ENCODE data around the gene TDRD7. TPM values are rescaled to one million over a fixed set of nuclear protein-coding genes. Genes with fewer than 3 reads are reported as not detected.
"Not testable (repeated sequence)": the region's sequence is repeated elsewhere in the genome, so short reads cannot be mapped to it uniquely, and the experiment has no call there.

The TDRD7 gene
- total RNA-seq, 1 donor from 2014 or later: 14.0 TPM

DNA sequence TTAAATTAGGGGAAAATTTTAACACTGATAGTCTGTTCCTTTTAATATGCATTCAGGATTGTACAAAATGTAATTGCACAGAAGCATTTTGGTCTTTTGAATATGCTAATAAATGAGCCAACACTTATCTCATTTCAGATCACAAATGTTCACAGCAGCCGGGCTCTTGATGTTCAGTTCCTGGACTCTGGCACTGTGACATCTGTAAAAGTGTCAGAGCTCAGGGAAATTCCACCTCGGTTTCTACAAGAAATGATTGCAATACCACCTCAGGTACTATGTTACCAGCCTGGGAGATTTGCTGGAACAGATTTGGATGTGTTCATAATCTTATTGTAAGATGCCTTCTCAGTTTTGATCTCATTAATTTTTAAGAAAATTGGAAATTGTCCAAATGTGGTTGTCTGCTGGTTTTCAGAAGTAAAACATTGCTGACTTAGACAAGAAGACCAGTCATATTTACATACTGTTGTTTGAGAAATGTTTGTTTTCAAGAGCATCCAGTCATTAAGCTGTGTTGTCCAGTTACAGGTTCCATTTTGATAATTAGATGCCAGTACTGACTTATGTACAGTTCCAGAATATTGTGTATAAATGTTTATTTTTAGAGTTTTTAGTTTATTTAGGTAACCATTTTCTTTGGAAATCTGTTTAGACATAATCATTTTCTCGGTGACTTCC, 66.5 kb downstream of the TDRD7 start:
- DNase-seq (ENCODE audit: low read depth, low spot score): no peak

DNA sequence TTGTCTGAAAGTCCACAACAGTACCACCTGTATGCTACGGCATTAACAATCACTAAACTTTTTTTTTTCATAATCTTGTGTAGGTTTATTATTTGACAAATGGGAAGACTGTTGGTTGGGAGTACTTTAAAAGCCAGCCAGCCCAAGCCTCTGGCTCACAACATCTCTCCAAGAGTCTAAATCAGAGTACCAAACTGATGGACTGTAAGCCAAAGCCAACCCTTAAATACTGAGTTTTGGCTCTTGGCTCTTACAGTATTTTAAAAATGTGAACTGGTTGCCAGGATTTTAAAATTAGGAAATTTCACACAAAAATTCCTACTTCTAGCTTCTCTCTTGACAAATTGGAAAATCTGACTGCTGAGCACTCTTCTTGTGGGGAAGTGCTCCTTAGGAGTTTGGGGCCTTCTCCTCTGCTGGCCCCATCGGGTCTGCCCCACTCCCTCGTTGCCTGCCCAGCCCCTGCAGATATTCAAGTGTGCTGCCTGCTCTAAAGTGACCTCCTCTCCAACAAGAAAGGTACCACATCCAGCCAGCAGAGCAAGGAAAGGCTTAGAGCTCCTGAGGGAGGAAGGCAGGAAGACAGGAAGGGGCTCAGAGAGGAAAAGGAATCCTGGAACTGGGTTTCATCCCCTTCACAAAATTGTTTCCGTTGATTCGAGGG, 67.7 kb downstream of the TDRD7 start:
- DNase-seq (ENCODE audit: low read depth, low spot score): no peak

GRCh38 chr9:97480174-97480573, 68.3 kb downstream of the TDRD7 start:
- no peak for DNase-seq (ENCODE audit: low read depth, low spot score)

DNA sequence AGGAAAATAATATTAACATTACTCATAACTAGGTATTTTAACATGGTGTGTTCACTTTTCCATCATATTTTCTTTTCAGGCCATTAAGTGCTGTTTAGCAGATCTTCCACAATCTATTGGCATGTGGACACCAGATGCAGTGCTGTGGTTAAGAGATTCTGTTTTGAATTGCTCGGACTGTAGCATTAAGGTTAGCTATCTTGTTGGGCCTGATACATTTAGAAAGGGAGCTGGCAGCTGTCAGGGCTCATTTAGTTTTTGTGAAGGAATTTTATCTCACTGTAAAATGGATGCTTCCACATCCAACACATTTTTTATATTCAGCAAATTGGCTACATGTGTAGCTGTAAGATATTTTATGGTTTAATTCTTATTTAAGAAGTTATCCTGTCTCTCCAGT, 68.9 kb downstream of the TDRD7 start:
- DNase-seq (ENCODE audit: low read depth, low spot score): no peak

- no peak for DNase-seq (ENCODE audit: low read depth, low spot score)
These were observed 72.2 kb downstream of the TDRD7 start for GRCh38 chr9:97484134-97484533.

GRCh38 chr9:97487107-97487506, 75.2 kb downstream of the TDRD7 start:
- no peak for DNase-seq (ENCODE audit: low read depth, low spot score)

DNA sequence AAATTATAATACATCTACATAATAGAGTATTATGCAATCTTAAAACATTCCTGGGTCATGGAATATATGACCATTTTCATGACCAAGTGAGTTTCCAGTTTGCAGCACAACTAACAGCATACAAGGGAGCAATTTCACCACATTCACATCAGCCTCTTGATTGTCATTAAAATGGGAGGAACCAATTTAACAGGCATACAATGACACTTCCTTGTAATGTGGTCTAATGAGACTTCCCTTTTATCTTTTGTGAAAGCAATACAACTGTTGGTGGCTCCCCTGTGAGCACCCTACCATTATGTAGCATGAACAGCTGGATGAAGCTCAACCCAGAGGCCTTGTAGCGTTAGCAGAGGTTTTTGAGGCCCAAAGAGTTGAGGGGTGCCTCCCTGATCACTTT, 76.0 kb downstream of the TDRD7 start:
- DNase-seq (ENCODE audit: low read depth, low spot score): no peak

- no peak for DNase-seq (ENCODE audit: low read depth, low spot score)
These were observed 79.5 kb downstream of the TDRD7 start for GRCh38 chr9:97491216-97491999.

DNA sequence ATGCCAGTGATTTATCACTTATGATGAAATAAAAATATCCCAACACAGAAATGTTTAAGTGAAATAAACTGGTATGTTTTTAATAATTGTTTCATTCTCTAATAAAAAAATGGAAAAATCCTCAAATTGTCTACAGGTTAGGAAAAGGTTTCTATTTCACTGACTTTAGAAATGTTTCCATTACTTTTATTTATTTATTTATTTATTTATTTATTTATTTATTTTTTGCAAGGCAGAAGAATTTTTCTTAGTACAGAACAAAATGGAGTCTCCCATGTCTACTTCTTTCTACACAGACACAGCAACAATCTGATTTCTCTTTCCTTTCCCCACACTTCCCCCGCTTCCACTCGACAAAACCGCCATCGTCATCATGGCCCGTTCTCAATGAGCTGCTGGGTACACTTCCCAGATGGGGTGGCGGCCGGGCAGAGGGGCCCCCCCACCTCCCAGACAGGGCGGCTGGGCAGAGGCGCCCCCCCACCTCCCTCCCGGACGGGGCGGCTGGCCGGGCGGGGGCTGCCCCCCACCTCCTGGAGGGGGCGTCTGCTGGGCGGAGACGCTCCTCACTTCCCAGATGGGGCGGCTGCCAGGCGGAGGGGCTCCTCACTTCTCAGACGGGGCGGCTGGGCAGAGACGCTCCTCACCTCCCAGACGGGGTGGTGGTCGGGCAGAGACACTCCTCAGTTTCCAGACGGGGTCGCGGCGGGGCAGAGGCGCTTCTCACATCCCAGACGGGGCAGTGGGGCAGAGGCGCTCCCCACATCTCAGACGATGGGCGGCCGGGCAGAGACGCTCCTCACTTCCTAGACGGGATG, 85.9 kb downstream of the TDRD7 start:
- not testable (repeated sequence) for DNase-seq (ENCODE audit: low read depth, low spot score)

DNA sequence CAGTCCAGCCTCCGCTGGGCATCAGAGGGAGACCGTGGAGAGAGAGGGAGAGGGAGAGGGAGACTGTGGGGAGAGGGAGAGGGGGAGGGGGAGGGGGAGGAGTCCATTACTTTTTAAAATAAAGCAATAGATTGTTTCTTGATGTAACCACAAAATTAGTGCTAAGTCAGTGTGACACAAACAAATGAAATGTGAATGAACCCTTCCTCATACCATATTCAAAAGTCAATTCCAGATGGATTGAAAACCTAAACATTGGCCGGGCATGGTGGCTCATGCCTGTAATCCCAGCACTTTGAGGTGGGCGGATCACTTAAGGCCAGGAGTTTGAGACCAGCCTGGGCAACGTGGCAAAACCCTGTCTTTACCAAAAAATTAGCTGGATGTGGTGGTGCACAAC, 87.0 kb downstream of the TDRD7 start:
- DNase-seq (ENCODE audit: low read depth, low spot score): not testable (repeated sequence)

DNA sequence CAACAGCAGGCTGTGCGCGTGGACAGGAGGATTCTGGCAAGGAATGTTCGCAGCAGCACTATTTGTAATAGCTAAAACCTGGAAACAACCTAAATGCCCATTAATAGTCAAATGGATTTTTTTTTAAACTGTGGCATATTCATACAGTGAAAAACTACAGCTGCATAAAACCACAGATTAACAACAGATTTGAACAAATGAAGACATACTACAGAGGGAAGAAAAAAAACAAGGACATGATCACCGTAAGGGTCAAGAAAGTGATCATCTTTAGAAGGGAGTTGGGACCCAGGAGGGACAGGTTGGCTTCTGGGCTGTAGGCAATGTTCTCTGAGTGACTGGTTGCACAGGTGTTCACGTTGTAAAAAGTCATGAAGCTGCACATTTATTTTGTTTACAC, 88.4 kb downstream of the TDRD7 start:
- DNase-seq (ENCODE audit: low read depth, low spot score): no peak

- DNase-seq (ENCODE audit: low read depth, low spot score): no peak
These were observed 88.9 kb downstream of the TDRD7 start for GRCh38 chr9:97500765-97501176.

DNA sequence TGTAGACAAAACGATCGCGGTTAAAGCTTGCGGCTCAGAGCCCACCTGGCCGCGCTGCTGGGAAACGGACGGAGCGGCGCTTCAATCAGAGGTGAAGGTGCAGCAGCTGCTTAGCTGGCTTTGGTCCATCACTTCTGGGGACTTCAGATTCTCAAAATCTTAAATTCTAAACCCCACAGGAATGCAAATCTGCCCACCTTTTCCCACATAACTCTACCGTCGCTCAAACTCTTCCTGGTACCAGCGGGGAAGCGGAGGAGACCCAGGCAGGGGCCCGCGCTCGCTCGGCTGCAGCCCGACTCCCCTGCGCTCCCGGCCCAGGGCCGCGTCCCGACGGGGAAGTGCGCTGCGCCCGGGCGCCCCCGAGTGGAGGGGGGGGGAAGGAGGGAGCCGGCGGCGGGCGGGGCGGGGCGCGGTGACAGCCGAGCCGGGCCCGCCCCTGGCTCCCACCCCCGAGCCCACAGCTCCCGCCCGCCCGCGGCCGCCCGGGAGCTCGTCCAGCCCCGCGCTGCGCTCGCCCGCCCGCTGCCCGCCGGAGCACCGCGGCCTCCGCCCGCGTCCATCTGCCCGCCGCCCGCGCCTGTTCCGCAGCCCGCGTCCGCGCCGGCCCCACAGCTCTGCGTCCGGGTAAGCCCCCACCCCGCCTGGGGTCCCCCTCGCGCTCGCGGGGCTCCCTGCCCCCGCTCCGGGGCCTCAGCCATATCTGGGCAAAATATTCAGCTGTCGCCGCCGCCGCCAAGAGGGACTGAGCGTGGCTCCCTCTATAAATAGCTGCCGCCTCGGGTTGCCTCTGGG, 89.5 kb downstream of the TDRD7 start, which contains the start of gene TMOD1:
Gene TMOD1, plus strand, starts transcription at position 490 of the 795 bp plus-strand sequence. CDS start 22,523 bp downstream, outside the sequence.
- DNase-seq (ENCODE audit: low read depth, low spot score): no peak

GRCh38 chr9:97501972-97502221, 90.0 kb downstream of the TDRD7 start:
- no peak for DNase-seq (ENCODE audit: low read depth, low spot score)

- DNase-seq (ENCODE audit: low read depth, low spot score): no peak
These were observed 90.5 kb downstream of the TDRD7 start for GRCh38 chr9:97502222-97502983.

GRCh38 chr9:97502984-97503861, 91.3 kb downstream of the TDRD7 start:
- DNase-seq (ENCODE audit: low read depth, low spot score): no peak

GRCh38 chr9:97503862-97504210, 91.9 kb downstream of the TDRD7 start:
- DNase-seq (ENCODE audit: low read depth, low spot score): no peak

DNA sequence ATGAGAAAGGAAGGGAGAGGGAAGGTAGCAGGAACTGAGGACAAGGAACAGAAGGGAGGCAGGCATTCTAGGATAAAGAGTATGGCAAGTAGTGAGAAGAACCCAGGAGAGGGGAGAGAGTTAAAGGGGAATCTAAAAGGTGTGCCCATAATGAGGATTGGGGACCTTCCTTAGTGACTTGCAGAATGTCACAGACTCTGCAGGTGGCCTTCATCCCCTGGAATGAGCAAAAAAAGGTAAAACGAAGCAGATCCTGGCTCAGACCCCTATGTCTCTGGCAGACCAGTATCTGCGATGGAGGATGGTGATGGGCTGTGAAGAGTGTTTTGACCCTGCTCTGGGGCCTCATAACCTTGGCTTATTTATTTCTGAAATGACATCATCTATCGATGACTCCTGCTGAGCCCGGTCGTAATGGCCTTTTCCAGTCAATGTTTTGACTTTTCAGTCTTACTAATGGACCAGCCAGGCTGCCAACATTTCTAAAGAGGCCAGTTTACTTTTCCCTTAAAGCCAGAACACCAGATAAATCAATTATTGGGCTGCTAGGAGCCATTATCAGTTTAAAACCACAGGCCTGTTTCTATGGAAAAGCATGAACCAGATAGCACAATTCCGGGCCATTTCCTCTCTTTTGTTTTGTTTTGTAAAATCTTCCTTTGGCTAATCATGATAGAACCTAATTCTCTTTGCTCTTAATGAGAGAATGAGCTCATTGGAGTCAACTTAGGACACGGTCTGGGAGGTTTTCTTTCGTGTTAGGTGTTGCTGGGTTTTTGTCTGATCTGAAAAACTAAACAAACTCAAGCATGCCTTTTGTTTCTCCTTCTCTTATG, 92.7 kb downstream of the TDRD7 start:
- no peak for DNase-seq (ENCODE audit: low read depth, low spot score)
